Endothelial cell of umbilical vein (primary cell): ENCODE results near the gene ZSCAN12. TPM values are rescaled to one million over a fixed set of nuclear protein-coding genes. Genes with fewer than 3 reads are reported as not detected.
A peak's percentile ranks its signal among the peaks of the same experiment; 100 is the strongest.

Experiments
- BruUV-seq: library from RNA; stranded (reverse); fragments of 400-500 nt; replicated peaks from 2 replicates; lab custom pipeline; 2021; lab: Mats Ljungman, UMichigan
- CTCF ChIA-PET: fragments of 300-600, 350-600 bp; sonication (Branson Sonifier 250); formaldehyde crosslinking; loops from one replicate; lab custom pipeline; 2021; ENCODE audit warnings: antibody characterized with exemption, inconsistent platforms; lab: Charles Lee
- POLR2A ChIA-PET: fragments of 300-600, 350-600 bp; sonication (Branson Sonifier 250); formaldehyde crosslinking; loops from one replicate; lab custom pipeline; 2021; ENCODE audit warnings: antibody characterized with exemption, inconsistent platforms; lab: Charles Lee
- DNase-seq: peaks from one replicate; pipeline ENCODE4 v3.0.0-alpha.2; 2011; ENCODE audit warnings: low read depth, low spot score
- FAIRE-seq: peaks from 2 replicates; lab custom pipeline; 2011; peaks lifted over from hg19 to GRCh38; lab: Jason Lieb, UNC
- H2AFZ ChIP-seq: 2 replicates; pipeline ENCODE4 v1.6.0; 2012; ENCODE audit warnings: low read depth, low read length, control low read depth, inconsistent platforms
- H3K27ac ChIP-seq: 2 replicates; pipeline ENCODE4 v1.5.1; 2011; ENCODE audit warnings: low read depth, mild to moderate bottlenecking, control low read depth, low read length, moderate library complexity; ENCODE audit not compliant: insufficient read depth
- H3K27me3 ChIP-seq, 2 experiments: 2 replicates each; pipeline versions ENCODE4 v1.6.0 to v1.6.1; 2011; ENCODE audit warnings: low read length in 2 of 2, mixed read lengths in 1 of 2; ENCODE audit not compliant: control insufficient read depth in 2 of 2, insufficient read depth in 2 of 2
- H3K36me3 ChIP-seq, 2 experiments: 2 replicates in 1 of 2; 3 replicates in 1 of 2; pipeline ENCODE4 v1.5.1; 2011; ENCODE audit warnings: low read length in 2 of 2, mild to moderate bottlenecking in 1 of 2, moderate library complexity in 1 of 2; ENCODE audit not compliant: control insufficient read depth in 2 of 2, insufficient read depth in 2 of 2; ENCODE audit errors: extremely low read depth in 1 of 2
- H3K4me1 ChIP-seq: 3 replicates; pipeline ENCODE4 v1.5.1; 2011; ENCODE audit warnings: mild to moderate bottlenecking, low read length; ENCODE audit not compliant: control insufficient read depth, insufficient read depth; ENCODE audit errors: extremely low read depth
- H3K4me2 ChIP-seq: 2 replicates; pipeline ENCODE4 v1.6.1; 2011; ENCODE audit warnings: low read length, control low read depth, mixed read lengths; ENCODE audit not compliant: insufficient read depth
- H3K4me3 ChIP-seq, 3 experiments: fragments of 200-600 bp in 1 of 3; sonication (generic), shearing (Covaris generic) in 1 of 3; replicated peaks in 1 of 3; 2 replicates each; pipeline ENCODE4 v1.5.1; 2011 to 2016; ENCODE audit warnings: control low read depth in 3 of 3, low read length in 3 of 3, mild to moderate bottlenecking in 2 of 3, inconsistent platforms in 1 of 3, low read depth in 1 of 3, moderate library complexity in 1 of 3; ENCODE audit not compliant: insufficient read depth in 1 of 3
- H3K79me2 ChIP-seq: 2 replicates; pipeline ENCODE4 v1.6.0; 2012; ENCODE audit warnings: low read length, inconsistent platforms; ENCODE audit not compliant: control insufficient read depth, insufficient read depth
- H3K9ac ChIP-seq: replicated peaks from 2 replicates; pipeline ENCODE3; 2011; ENCODE audit warnings: low read length, control low read depth; ENCODE audit not compliant: insufficient read depth; ENCODE audit errors: extremely low read depth
- H3K9me1 ChIP-seq: replicated peaks from 3 replicates; pipeline ENCODE4 v1.6.0; 2011; ENCODE audit warnings: mild to moderate bottlenecking, low read length; ENCODE audit not compliant: control insufficient read depth, insufficient read depth; ENCODE audit errors: extremely low read depth
- H3K9me3 ChIP-seq: replicated peaks from 2 replicates; pipeline ENCODE4 v1.5.1; 2012; ENCODE audit warnings: low read length, inconsistent platforms; ENCODE audit not compliant: control insufficient read depth, insufficient read depth
- H4K20me1 ChIP-seq: replicated peaks from 2 replicates; pipeline ENCODE3; 2011; ENCODE audit warnings: mild to moderate bottlenecking, low read length; ENCODE audit not compliant: control insufficient read depth, insufficient read depth; ENCODE audit errors: extremely low read depth
- CTCF ChIP-seq, 2 donors: IDR thresholded peaks; 1 replicate in 1 of 2; 2 replicates in 1 of 2; pipeline ENCODE4 v1.5.1; 2011; ENCODE audit warnings: low read length in 2 of 2, mild to moderate bottlenecking in 2 of 2, moderate library complexity in 2 of 2, control low read depth in 1 of 2, inconsistent platforms in 1 of 2, low read depth in 1 of 2; ENCODE audit not compliant: insufficient read depth in 1 of 2; ENCODE audit errors: extremely low read depth in 1 of 2
- FOS ChIP-seq: IDR thresholded peaks from 2 replicates; pipeline ENCODE4 v1.6.1; 2011; ENCODE audit warnings: mild to moderate bottlenecking, low read length, moderate library complexity, borderline replicate concordance; ENCODE audit not compliant: insufficient read depth
- GATA2 ChIP-seq: IDR thresholded peaks from 2 replicates; pipeline ENCODE4 v1.7.0; 2011; ENCODE audit warnings: low read depth, mild to moderate bottlenecking, moderate library complexity, mixed read lengths, low read length; ENCODE audit not compliant: insufficient read length, insufficient read depth
- JUN ChIP-seq: IDR thresholded peaks from 2 replicates; pipeline ENCODE4 v1.6.1; 2011; ENCODE audit warnings: borderline replicate concordance, low read depth; ENCODE audit not compliant: insufficient read length, insufficient read depth
- POLR2A ChIP-seq: IDR thresholded peaks from 2 replicates; pipeline ENCODE4 v1.6.1; 2012; ENCODE audit warnings: low read depth, mild to moderate bottlenecking, control low read depth, low read length
- POLR2AphosphoS5 ChIP-seq: IDR thresholded peaks from 2 replicates; pipeline ENCODE4 v1.6.1; 2012; ENCODE audit warnings: low read depth, mild to moderate bottlenecking, control low read depth, low read length, moderate library complexity; ENCODE audit not compliant: insufficient read depth
- dilution Hi-C: fragments of 300-500 bp; cut with MboI; formaldehyde crosslinking; loops from one replicate; pipeline ENCODE4 v1.15.0; 2019; ENCODE audit warnings: low sequenced_read_pairs; ENCODE audit not compliant: extremely low pct_ligation_motif_present
- intact Hi-C: fragments of 100-400 bp; cut with micrococcal nuclease; formaldehyde crosslinking; loops from one replicate; pipeline ENCODE4 v1.10.0; 2022
- polyA plus RNA-seq, 4 experiments: library from polyadenylated mRNA; depleted of rRNA in 3 of 4; stranded (reverse) in 3 of 4; unstranded in 1 of 4; fragments of >200 nt; gene quantifications; 2 replicates each; pipeline versions ENCODE4 v1.2.1 to v1.2.3, GENCODE V29; 2011 to 2012; ENCODE audit warnings: missing spikeins in 1 of 4
- total RNA-seq: library from RNA; stranded (reverse); gene quantifications from 2 replicates; pipeline ENCODE4 v1.2.3, GENCODE V29; 2021

Gene ZSCAN12
- total and polyA plus RNA-seq, 2 donors (not counting 3 experiments of a cell fraction or from before 2014, with no cell fraction given), result 1.3 to 4.4 TPM

GRCh38 chr6:28355743-28356665 is 43.5 kb downstream of the ZSCAN12 start:
- Histone ChIP-seq H3K79me2 (peaks cover 17% of the 10 kb centered on the region), H3K4me3 (peak overlapping the region; percentile 52 to 84 (median 55)), H3K36me3 (no peaks in the 10 kb centered on the region), H3K27me3 (no peaks in the 10 kb centered on the region), H3K4me2 (peak overlapping the region; percentile 80), H3K27ac (peak overlapping the region; percentile 60), H3K9ac (peak overlapping the region; percentile 83), H3K9me1 (no peaks in the 10 kb centered on the region), H3K4me1 (peaks cover 36% of the 10 kb centered on the region), H3K9me3 (no peaks in the 10 kb centered on the region), H2AFZ (peak overlapping the region; percentile 95), H4K20me1 (no peaks in the 10 kb centered on the region)
- dilution Hi-C loops, result no loop called here
- peak; percentile 96 for FAIRE-seq
- DNase-seq, result peak; percentile 93
- CTCF ChIA-PET, result interaction anchor here (0.6 to 3.0 kb wide), 63 partner anchors 8 to 1294 kb away, joined by 3 to 59 read pairs (median 5); partner anchors contain the start of genes PGBD1, ZKSCAN4, ZKSCAN8 and ZSCAN16
- TSS peak; percentile 7 for BruUV-seq
- intact Hi-C loops, result loop anchor here (1.0 to 5.0 kb wide), 13 partner anchors 20 to 517 kb away; partner anchors contain the start of genes PGBD1, ZKSCAN4, ZNF165 and ZSCAN12
- no peak for TF ChIP-seq JUN
- TF ChIP-seq FOS, result no peak
- peak; percentile 40 for TF ChIP-seq POLR2A
- TF ChIP-seq POLR2AphosphoS5, result peak; percentile 40
- TF ChIP-seq CTCF (IDR thresholded peaks at IDR 0.05; ENCODE audit: extremely low read depth in 1 of 2, insufficient read depth in 1 of 2, low read depth in 1 of 2, low read length in 2 of 2), result peak; percentile 66 to 73
- TF ChIP-seq GATA2, result no peak
- POLR2A ChIA-PET, result interaction anchor here (0.6 to 1.7 kb wide), 10 partner anchors 21 to 546 kb away, joined by 3 to 15 read pairs (median 4); partner anchors contain the start of genes PGBD1, ZKSCAN8, ZNF165 and ZSCAN26
